H9 (cell line): ENCODE data around the gene KLHL12. TPM values are rescaled to one million over a fixed set of nuclear protein-coding genes. Genes with fewer than 3 reads are reported as not detected.
"Not testable (repeated sequence)": the region's sequence is repeated elsewhere in the genome, so short reads cannot be mapped to it uniquely, and the experiment has no call there.

ENCODE experiments used
- DNase-seq: peaks from one replicate; pipeline ENCODE4 v3.0.0-alpha.2; 2017
- H2AFZ ChIP-seq: one replicate; pipeline ENCODE4 v1.6.1; 2013; ENCODE audit warnings: mild to moderate bottlenecking, low read length, control low read depth, moderate library complexity
- H2AK5ac ChIP-seq: 2 replicates; pipeline ENCODE4 v1.6.1; 2013; ENCODE audit warnings: low read length, control low read depth, mixed read lengths; ENCODE audit not compliant: insufficient read length
- H2BK120ac ChIP-seq: one replicate; pipeline ENCODE4 v1.6.1; 2013; ENCODE audit warnings: low read depth, mild to moderate bottlenecking, low read length, control low read depth, inconsistent platforms; ENCODE audit not compliant: poor library complexity, severe bottlenecking
- H2BK12ac ChIP-seq: 2 replicates; pipeline ENCODE4 v1.6.1; 2013; ENCODE audit warnings: low read length, control low read depth, mixed read lengths, low read depth; ENCODE audit not compliant: insufficient read length
- H2BK15ac ChIP-seq: 2 replicates; pipeline ENCODE4 v1.6.1; 2013; ENCODE audit warnings: low read depth, low read length, control low read depth
- H2BK20ac ChIP-seq: one replicate; pipeline ENCODE4 v1.6.1; 2013; ENCODE audit warnings: low read depth, mild to moderate bottlenecking, low read length, control low read depth, inconsistent platforms; ENCODE audit not compliant: poor library complexity, severe bottlenecking
- H2BK5ac ChIP-seq: 2 replicates; pipeline ENCODE4 v1.6.1; 2013; ENCODE audit warnings: low read length, control low read depth, mixed read lengths; ENCODE audit not compliant: insufficient read length
- H3K14ac ChIP-seq: 2 replicates; pipeline ENCODE4 v1.6.1; 2013; ENCODE audit warnings: low read length, control low read depth; ENCODE audit not compliant: insufficient read depth
- H3K18ac ChIP-seq: 2 replicates; pipeline ENCODE4 v1.6.1; 2013; ENCODE audit warnings: low read depth, mild to moderate bottlenecking, mixed read lengths, low read length, control low read depth; ENCODE audit not compliant: insufficient read length
- H3K23ac ChIP-seq: 2 replicates; pipeline ENCODE4 v1.6.1; 2013; ENCODE audit warnings: low read length, control low read depth, mixed read lengths, low read depth; ENCODE audit not compliant: insufficient read length
- H3K23me2 ChIP-seq: 2 replicates; pipeline ENCODE4 v1.6.1; 2013; ENCODE audit warnings: low read depth, mild to moderate bottlenecking, mixed read lengths, low read length, control low read depth; ENCODE audit not compliant: insufficient read length, poor library complexity, severe bottlenecking
- H3K27ac ChIP-seq: 2 replicates; pipeline ENCODE4 v1.5.1; 2013; ENCODE audit warnings: low read length, control low read depth, mixed read lengths, low read depth; ENCODE audit not compliant: insufficient read length
- H3K27me3 ChIP-seq: 2 replicates; pipeline ENCODE4 v1.6.1; 2013; ENCODE audit warnings: low read length, control low read depth, inconsistent platforms; ENCODE audit not compliant: insufficient read depth
- H3K4ac ChIP-seq: 2 replicates; pipeline ENCODE4 v1.6.1; 2013; ENCODE audit warnings: low read depth, mild to moderate bottlenecking, control low read depth, inconsistent platforms, low read length, moderate library complexity
- H3K4me1 ChIP-seq: 2 replicates; pipeline ENCODE4 v1.6.1; 2013; ENCODE audit warnings: low read length, control low read depth, inconsistent platforms; ENCODE audit not compliant: insufficient read depth
- H3K4me2 ChIP-seq: 2 replicates; pipeline ENCODE4 v1.6.1; 2013; ENCODE audit warnings: low read length, control low read depth, mixed read lengths; ENCODE audit not compliant: insufficient read length, insufficient read depth
- H3K56ac ChIP-seq: 2 replicates; pipeline ENCODE4 v1.6.1; 2013; ENCODE audit warnings: low read depth, mild to moderate bottlenecking, mixed read lengths, low read length, control low read depth; ENCODE audit not compliant: insufficient read length
- H3K79me1 ChIP-seq: 2 replicates; pipeline ENCODE4 v1.6.1; 2013; ENCODE audit warnings: low read depth, mild to moderate bottlenecking, moderate library complexity, low read length, control low read depth, inconsistent platforms; ENCODE audit not compliant: insufficient read depth, poor library complexity, severe bottlenecking
- H3K79me2 ChIP-seq: 2 replicates; pipeline ENCODE4 v1.6.1; 2013; ENCODE audit warnings: low read length, control low read depth, inconsistent platforms; ENCODE audit not compliant: insufficient read depth
- H3K9ac ChIP-seq: 2 replicates; pipeline ENCODE4 v1.6.1; 2013; ENCODE audit warnings: low read length, control low read depth, mixed read lengths; ENCODE audit not compliant: insufficient read length; ENCODE audit errors: extremely low read depth
- H3K9me3 ChIP-seq: one replicate; pipeline ENCODE4 v1.6.1; 2013; ENCODE audit warnings: low read depth, low read length, inconsistent platforms; ENCODE audit not compliant: control insufficient read depth
- H3T11ph ChIP-seq: one replicate; pipeline ENCODE4 v1.6.1; 2013; ENCODE audit warnings: mild to moderate bottlenecking, low read length, control low read depth, inconsistent platforms
- H4K20me1 ChIP-seq: one replicate; pipeline ENCODE4 v1.6.1; 2013; ENCODE audit not compliant: control insufficient read depth, insufficient read length, insufficient read depth
- H4K5ac ChIP-seq: 2 replicates; pipeline ENCODE4 v1.6.1; 2013; ENCODE audit warnings: low read depth, mild to moderate bottlenecking, mixed read lengths, low read length, control low read depth; ENCODE audit not compliant: insufficient read length
- H4K8ac ChIP-seq: replicated peaks from 2 replicates; pipeline ENCODE4 v1.6.1; 2013; ENCODE audit warnings: low read length, control low read depth, mixed read lengths, low read depth; ENCODE audit not compliant: insufficient read length
- H4K91ac ChIP-seq: 2 replicates; pipeline ENCODE4 v1.6.1; 2013; ENCODE audit warnings: low read depth, mild to moderate bottlenecking, moderate library complexity, mixed read lengths, low read length, control low read depth; ENCODE audit not compliant: insufficient read length
- H3K27ac Mint-ChIP-seq, 3 experiments: 2 replicates in 2 of 3; 3 replicates in 1 of 3; pipeline ENCODE4 v1.8.0; 2020 to 2021; ENCODE audit warnings: mixed read lengths in 3 of 3, mild to moderate bottlenecking in 1 of 3, moderate library complexity in 1 of 3
- H3K27me3 Mint-ChIP-seq: 2 replicates; pipeline ENCODE4 v1.8.0; 2021; ENCODE audit warnings: low read depth, mild to moderate bottlenecking, moderate library complexity, mixed read lengths
- H3K36me3 Mint-ChIP-seq, 3 experiments: 2 replicates in 2 of 3; 3 replicates in 1 of 3; pipeline ENCODE4 v1.8.0; 2020 to 2021; ENCODE audit warnings: low read depth in 3 of 3, mixed read lengths in 3 of 3; ENCODE audit not compliant: insufficient read depth in 1 of 3
- H3K4me1 Mint-ChIP-seq, 2 experiments: 2 replicates each; pipeline ENCODE4 v1.8.0; 2020; ENCODE audit warnings: mixed read lengths in 2 of 2
- H3K4me3 Mint-ChIP-seq, 2 experiments: 2 replicates in 1 of 2; 3 replicates in 1 of 2; pipeline ENCODE4 v1.8.0; 2020 to 2021; ENCODE audit warnings: mild to moderate bottlenecking in 2 of 2, mixed read lengths in 2 of 2, moderate library complexity in 1 of 2
- H3K9me3 Mint-ChIP-seq, 2 experiments: 2 replicates in 1 of 2; 3 replicates in 1 of 2; pipeline ENCODE4 v1.8.0; 2020; ENCODE audit warnings: mild to moderate bottlenecking in 2 of 2, mixed read lengths in 2 of 2, moderate library complexity in 1 of 2
- CTCF ChIP-seq: fragments of 200-600 bp; sonication (generic); conservative IDR thresholded peaks from 3 replicates; pipeline ENCODE4 v1.8.0; 2021; ENCODE audit warnings: antibody characterized with exemption, mild to moderate bottlenecking
- WGBS: extraction: QIAGEN DNeasy Blood & Tissue Kit; methylation state at CpG from one replicate; pipeline ENCODE4 v1.1.7; 2013; ENCODE audit warnings: missing lambda C conversion rate, low lambda C conversion rate, mixed read lengths; ENCODE audit not compliant: insufficient read length; ENCODE audit errors: extremely low coverage; 5-methylcytosine and 5-hydroxymethylcytosine counted together
- total RNA-seq: library from RNA; stranded (reverse); gene quantifications from 2 replicates; pipeline ENCODE4 v1.2.1, GENCODE V29; 2021

Gene KLHL12
- total RNA-seq, 1 experiment from 2014 or later = 38.4 TPM

GRCh38 chr1:202915146-202915545, 11.9 kb downstream of the KLHL12 start:
- no peak overlapping the region for H3K23ac ChIP-seq
- H3K9ac ChIP-seq = no peak overlapping the region
- no peaks in the 10 kb centered on the region for H4K20me1 ChIP-seq
- Mint-ChIP-seq H3K27ac (no peak overlapping the region), H3K9me3 (no peaks in the 10 kb centered on the region), H3K27me3 (no peaks in the 10 kb centered on the region), H3K4me3 (no peak overlapping the region), H3K36me3 (peaks cover 7 to 82% (median 65%) of the 10 kb centered on the region in 3 experiments; a peak in 6 of 7 replicates), H3K4me1 (no peaks in the 10 kb centered on the region)
- no peak overlapping the region for H2AFZ ChIP-seq
- H3K79me2 ChIP-seq = no peaks in the 10 kb centered on the region
- H3K23me2 ChIP-seq = no peaks in the 10 kb centered on the region
- no peak for TF ChIP-seq CTCF
- no peak overlapping the region for H2BK5ac ChIP-seq
- no peak overlapping the region for H3K56ac ChIP-seq
- H3K27ac ChIP-seq = no peak overlapping the region
- H3K79me1 ChIP-seq = no peaks in the 10 kb centered on the region
- no peak overlapping the region for H3K14ac ChIP-seq
- H3K4me2 ChIP-seq = no peak overlapping the region
- H2AK5ac ChIP-seq = no peak overlapping the region
- no peak overlapping the region for H2BK20ac ChIP-seq
- H3K4ac ChIP-seq = no peak overlapping the region
- no peaks in the 10 kb centered on the region for H3K4me1 ChIP-seq
- no peak overlapping the region for H3T11ph ChIP-seq
- no peak overlapping the region for H4K91ac ChIP-seq
- H3K27me3 ChIP-seq = no peaks in the 10 kb centered on the region
- no peak overlapping the region for H2BK15ac ChIP-seq
- no peaks in the 10 kb centered on the region for H3K9me3 ChIP-seq
- no peak overlapping the region for H4K5ac ChIP-seq
- no peak overlapping the region for H2BK120ac ChIP-seq
- H3K18ac ChIP-seq = no peak overlapping the region
- H2BK12ac ChIP-seq = no peak overlapping the region
- no peak for DNase-seq
- H4K8ac ChIP-seq = no peak overlapping the region

- whole genome bisulfite sequencing = no CpG with 5 or more reads among the region's 4 CpGs
- H3K14ac ChIP-seq, H4K8ac ChIP-seq, H3K27me3 ChIP-seq, H3K79me2 ChIP-seq, H2BK12ac ChIP-seq, H3K23me2 ChIP-seq, DNase-seq, H3K4me1 Mint-ChIP-seq, H3K18ac ChIP-seq, H3K27ac Mint-ChIP-seq, H2BK120ac ChIP-seq, H3K4me1 ChIP-seq, H3K4me2 ChIP-seq, H3K9me3 ChIP-seq, H2BK15ac ChIP-seq, H4K5ac ChIP-seq, H3K9ac ChIP-seq, H4K20me1 ChIP-seq, H3K56ac ChIP-seq, H3K27ac ChIP-seq, H3K9me3 Mint-ChIP-seq, H3K79me1 ChIP-seq, H3K4me3 Mint-ChIP-seq, H2AFZ ChIP-seq, H2BK20ac ChIP-seq, H3T11ph ChIP-seq, H3K27me3 Mint-ChIP-seq, H3K23ac ChIP-seq, H2AK5ac ChIP-seq, H3K4ac ChIP-seq, H4K91ac ChIP-seq, H2BK5ac ChIP-seq: not testable (repeated sequence)
- peaks cover 5 to 78% (median 54%) of the 10 kb centered on the region in 3 experiments; a peak in 6 of 7 replicates for H3K36me3 Mint-ChIP-seq
Measured at GRCh38 chr1:202912476-202912875, 14.6 kb downstream of the KLHL12 start.
